HG02970 (cell line): ENCODE results near the gene CXXC1.
"Not testable (repeated sequence)": the region's sequence is repeated elsewhere in the genome, so short reads cannot be mapped to it uniquely, and the experiment has no call there.

Experiments
- ATAC-seq: cut with Tn5 transposase; IDR thresholded peaks from one replicate; pipeline ENCODE4 v1.9.1; 2021; ENCODE audit warnings: mild to moderate bottlenecking, moderate library complexity, moderate number of reproducible peaks; ENCODE audit not compliant: unreplicated experiment, low FRiP score

CXXC1 gene

GRCh38 chr18:50298443-50299284, 11.2 kb upstream of the CXXC1 start:
- ATAC-seq: no peak

GRCh38 chr18:50297621-50298442, 10.3 kb upstream of the CXXC1 start:
- peak; percentile 92 for ATAC-seq

DNA sequence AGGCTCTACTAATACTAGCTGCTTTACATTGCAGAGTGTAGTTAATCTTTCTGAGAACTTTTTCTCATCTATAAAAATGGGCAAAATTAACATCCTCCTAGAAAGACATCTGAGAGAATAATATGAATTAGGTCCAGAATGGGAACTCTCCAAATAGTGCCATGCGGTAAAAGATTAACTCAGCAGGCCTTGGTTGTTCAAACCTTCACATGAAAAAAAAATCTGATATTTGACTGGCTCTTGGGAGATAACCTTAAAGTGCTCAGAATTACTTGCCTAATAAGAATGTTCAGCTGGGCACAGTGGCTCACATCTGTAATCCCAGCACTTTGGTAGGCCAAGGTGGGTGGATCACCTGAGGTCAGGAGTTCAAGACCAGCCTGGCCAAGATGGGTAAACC, 5.5 kb upstream of the CXXC1 start:
- ATAC-seq: no peak

- no peak for ATAC-seq
These were observed 1.6 kb upstream of the CXXC1 start for GRCh38 chr18:50289108-50289443.

GRCh38 chr18:50288348-50289107, 1.0 kb upstream of the CXXC1 start:
- ATAC-seq: not testable (repeated sequence)

DNA sequence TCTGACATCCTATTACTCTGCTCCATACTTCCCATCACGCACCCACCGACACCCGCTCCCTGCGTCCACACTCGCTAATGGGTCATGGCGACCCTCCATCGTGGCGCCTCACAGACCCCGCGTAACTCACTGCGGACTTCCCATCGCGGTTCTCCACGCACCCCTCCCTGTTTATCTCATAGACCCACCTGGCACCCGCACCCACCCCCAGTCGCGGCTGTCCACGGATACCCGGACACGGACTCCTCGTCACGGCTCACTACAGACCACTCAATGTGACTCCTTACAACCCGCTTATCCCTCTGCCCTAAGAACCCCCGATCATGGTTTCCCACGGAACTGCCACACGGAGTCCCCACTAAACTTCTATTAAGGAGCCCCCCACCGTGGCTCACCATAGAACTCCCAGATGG, 458 bp downstream of the CXXC1 start:
- no peak for ATAC-seq

GRCh38 chr18:50286391-50287027, 983 bp downstream of the CXXC1 start:
- ATAC-seq: no peak

GRCh38 chr18:50285631-50286321, 1.7 kb downstream of the CXXC1 start:
- ATAC-seq: no peak

GRCh38 chr18:50285071-50285470, 2.4 kb downstream of the CXXC1 start:
- no peak for ATAC-seq

GRCh38 chr18:50284255-50284885, 3.1 kb downstream of the CXXC1 start:
- no peak for ATAC-seq

DNA sequence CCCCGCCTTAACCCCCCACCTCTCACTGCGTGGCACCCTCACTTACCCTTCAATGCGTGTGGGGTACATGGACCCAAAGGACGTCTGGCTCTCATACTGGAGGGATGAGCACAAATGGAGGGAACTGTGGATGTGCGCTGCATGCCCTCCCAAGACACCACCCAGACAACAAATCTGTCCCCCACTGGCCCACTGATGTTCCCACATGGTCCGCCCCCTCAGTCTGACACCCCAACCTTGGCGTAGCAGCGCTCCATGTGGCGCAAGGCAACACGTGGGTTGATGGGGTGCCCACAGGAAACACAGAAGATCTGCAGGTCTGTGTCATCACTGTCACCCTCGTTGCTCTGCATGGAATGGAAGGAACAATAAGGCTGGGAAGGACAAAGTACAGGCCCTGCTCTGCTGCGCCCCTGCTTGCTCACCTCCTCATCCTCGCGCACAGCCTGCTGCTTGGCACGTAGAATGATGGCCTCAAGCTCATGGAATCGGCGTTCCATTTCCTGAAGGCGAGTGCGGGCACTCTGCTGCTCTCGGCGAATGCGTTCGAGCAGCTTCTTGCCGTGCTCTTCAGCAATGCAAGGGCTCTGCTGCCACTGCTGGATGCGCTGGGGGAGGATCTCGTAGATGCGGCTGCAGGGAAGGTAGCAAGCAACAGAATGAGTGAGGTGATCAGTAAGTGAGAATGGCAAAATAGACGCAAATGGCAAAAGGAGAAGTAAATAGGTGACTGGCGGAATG, 3.9 kb downstream of the CXXC1 start:
- no peak for ATAC-seq

- no peak for ATAC-seq
These were observed 4.8 kb downstream of the CXXC1 start for GRCh38 chr18:50282521-50283335.

DNA sequence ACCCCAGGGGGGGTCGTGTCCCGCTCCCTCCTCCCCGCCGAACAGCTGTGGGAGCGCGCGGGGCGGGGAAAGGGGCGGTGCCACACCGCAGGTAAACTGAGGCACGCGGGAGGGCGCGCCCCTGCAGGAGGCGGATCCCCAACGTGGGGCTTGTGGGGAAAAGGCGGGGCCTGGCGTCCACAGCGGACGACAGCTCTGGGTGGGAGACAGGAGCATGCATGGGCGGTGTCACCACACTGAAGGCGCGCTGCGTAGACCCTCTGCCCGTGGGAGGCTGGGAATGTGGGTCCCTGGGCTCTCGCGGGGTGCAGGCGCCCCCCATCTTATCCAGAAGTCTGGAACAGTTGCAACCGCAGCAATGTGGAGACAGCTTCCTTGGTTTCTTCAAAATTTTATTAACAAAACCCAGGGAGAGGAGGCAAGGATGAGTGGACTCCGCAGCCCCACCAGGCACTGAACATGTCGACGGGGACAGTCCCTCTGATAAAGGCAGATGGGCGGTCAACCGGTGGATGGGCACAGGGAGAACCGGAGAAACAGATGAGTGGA, 5.4 kb downstream of the CXXC1 start:
- ATAC-seq: no peak

DNA sequence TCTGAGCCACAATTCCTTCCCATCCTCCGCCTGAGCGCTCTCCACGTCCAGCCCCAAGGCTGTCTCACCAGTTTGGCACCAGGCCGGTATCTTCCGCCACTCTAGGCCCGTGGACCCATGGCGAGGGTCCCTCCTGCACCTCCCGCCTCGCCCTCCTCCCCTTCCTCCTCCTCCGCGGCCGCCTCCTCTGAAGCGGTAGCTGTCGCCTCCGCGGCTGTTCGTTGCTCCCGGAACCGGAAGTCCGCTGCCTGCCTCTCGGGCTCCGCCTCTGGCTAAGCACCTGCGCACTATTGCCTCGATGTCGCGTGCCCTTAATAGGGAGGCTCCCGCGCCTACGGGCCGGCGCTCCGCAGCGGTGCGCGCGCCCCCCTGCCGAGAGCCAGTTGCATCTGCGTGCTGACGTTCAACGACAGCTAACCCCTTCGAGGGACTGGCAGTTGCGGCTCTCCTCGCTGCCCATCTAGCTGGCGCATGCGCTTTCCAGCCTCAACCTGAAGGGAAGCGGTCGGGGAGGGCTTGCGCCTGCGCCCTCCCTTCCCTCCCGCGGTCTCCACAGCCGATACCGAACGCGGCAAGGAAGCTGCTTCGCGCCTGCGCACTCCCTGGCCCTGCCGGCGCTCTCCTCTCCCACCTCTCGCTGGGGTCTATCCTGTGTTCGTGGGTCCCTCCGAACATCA, 6.1 kb downstream of the CXXC1 start, which contains the start of gene MBD1:
MBD1 (minus strand) TSS at position 229 of the 677 bp plus-strand sequence. CDS start 1,531 bp downstream, outside the sequence.
- ATAC-seq: peak; percentile 90

DNA sequence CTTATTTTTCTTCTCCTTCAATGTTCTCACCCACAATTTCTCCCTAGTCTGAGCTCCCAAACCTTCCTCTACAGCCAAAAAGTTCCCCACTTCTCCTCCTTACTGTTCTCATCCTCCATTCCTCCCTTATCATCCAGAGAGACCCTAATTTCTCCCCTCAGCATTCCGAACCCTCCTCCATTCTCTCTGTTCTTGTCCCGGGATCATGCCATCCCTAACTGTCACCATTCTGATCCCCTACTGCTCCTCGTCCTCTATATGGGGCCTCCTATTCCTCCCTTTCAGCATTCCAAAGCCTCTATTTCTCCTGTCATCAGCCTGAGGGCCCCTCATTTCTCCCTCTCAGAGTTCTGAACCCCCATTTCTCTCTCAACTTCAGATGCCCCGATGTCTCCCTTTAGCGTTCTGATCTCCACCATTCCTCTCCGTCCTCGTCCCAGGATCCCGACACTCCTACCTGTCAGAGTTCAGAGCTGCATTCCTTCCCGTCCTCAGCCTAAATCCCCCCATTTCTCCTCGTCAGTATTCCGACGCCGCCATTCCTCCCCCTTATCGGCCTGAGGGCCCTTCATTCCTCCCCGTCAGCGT, 6.7 kb downstream of the CXXC1 start:
- ATAC-seq: no peak

GRCh38 chr18:50279752-50280151, 7.7 kb downstream of the CXXC1 start:
- ATAC-seq: no peak

DNA sequence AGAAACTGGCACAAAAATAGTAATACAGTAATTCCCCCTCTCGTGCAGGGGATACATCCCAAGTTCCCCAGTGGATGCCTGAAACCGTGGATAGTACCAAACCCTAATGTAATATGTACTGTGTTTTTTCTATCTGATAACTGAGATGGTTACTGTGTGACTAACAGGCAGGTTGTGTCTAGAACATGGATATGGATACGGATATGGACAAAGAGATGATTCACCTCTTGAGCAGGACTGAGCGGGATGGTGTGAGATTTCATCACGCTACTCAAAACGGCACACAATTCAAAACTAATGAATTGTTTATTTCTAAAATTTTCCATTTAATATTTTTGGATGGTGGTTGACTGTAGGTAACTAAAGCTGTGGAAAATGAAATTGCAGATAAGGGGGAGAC, 9.6 kb downstream of the CXXC1 start:
- no peak for ATAC-seq
